Transverse colon (tissue), 4 donors: ENCODE measurements around the gene PIR.

Source experiments
- CTCF ChIP-seq, 5 experiments: fragments of 200-600 bp in 3 of 5; fragments of 450-650 bp in 2 of 5; sonication (generic) in 3 of 5; IDR thresholded peaks; 1 replicate in 2 of 5; 2 replicates in 3 of 5; pipeline ENCODE4 v1.5.1; 2016 to 2017; ENCODE audit warnings: antibody characterized with exemption in 5 of 5, inconsistent platforms in 3 of 5, mild to moderate bottlenecking in 2 of 5, moderate library complexity in 1 of 5
- EP300 ChIP-seq: sonication (generic); formaldehyde crosslinking; IDR thresholded peaks from one replicate; pipeline ENCODE4 v1.6.1; 2017; ENCODE audit warnings: antibody characterized with exemption, low read depth
- POLR2A ChIP-seq: fragments of 450-650 bp; IDR thresholded peaks from one replicate; pipeline ENCODE4 v1.6.1; 2016; ENCODE audit warnings: antibody characterized with exemption, mild to moderate bottlenecking, moderate library complexity
- POLR2AphosphoS5 ChIP-seq, 3 donors: sonication (generic); formaldehyde crosslinking; IDR thresholded peaks; one replicate each; pipeline ENCODE4 v1.6.1; 2016; ENCODE audit warnings: antibody characterized with exemption in 3 of 3

DNA sequence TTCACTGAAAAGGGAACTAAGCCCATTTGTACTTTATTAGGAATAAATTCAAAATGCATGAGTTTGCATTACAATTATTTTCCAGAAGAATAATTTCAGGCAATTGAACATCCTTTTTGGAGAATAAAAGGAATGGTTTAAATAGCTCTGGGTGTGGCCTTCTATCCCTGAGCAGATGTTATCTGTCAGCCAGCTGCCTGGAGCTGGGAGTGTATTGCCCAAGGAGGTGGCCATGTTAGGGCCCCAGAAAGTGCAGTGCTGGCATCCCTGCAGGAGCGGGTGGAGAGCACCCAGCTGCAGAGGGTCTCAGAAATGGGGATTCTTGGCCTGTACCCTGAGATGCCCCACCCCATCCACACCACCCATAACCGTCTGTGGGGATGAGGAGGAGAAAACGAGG lies 87.3 kb downstream of the PIR start:
- no peak for TF ChIP-seq CTCF (IDR thresholded peaks at IDR 0.05)
- no peak for TF ChIP-seq POLR2A
- no peak for TF ChIP-seq POLR2AphosphoS5 (IDR thresholded peaks at IDR 0.05)
- no peak for TF ChIP-seq EP300
